Activated T-helper 1 cell treated with anti-CD3 and anti-CD28 coated beads, Interleukin-12 subunit alpha, Interleukin-12 subunit beta, Interleukin-2, Interleukin-4 antibody, amounts not matched to agents 30 ng/mL and 10 ng/mL and 1 ng/mL, durations not matched to agents 14 hours and 24 hours and 36 hours (primary cell): ENCODE data around the gene TCF4. TPM values are rescaled to one million over a fixed set of nuclear protein-coding genes. Genes with fewer than 3 reads are reported as not detected.
A peak's percentile ranks its signal among the peaks of the same experiment; 100 is the strongest.

Experiments
- DNase-seq: peaks from one replicate; pipeline ENCODE4 v3.0.0; 2021; ENCODE audit warnings: low spot score
- H3K27ac Mint-ChIP-seq: one replicate; pipeline ENCODE4 v1.8.0; 2021; ENCODE audit warnings: mild to moderate bottlenecking, mixed read lengths
- H3K27me3 Mint-ChIP-seq: one replicate; pipeline ENCODE4 v1.8.0; 2022; ENCODE audit warnings: mild to moderate bottlenecking, moderate library complexity, mixed read lengths; ENCODE audit not compliant: insufficient read depth
- H3K36me3 Mint-ChIP-seq: one replicate; pipeline ENCODE4 v1.8.0; 2021; ENCODE audit warnings: low read depth, mixed read lengths
- H3K4me1 Mint-ChIP-seq: one replicate; pipeline ENCODE4 v1.8.0; 2021; ENCODE audit warnings: low read depth, mixed read lengths
- H3K4me3 Mint-ChIP-seq: one replicate; pipeline ENCODE4 v1.8.0; 2021; ENCODE audit warnings: mild to moderate bottlenecking, moderate library complexity, mixed read lengths
- H3K9me3 Mint-ChIP-seq: one replicate; pipeline ENCODE4 v1.8.0; 2021; ENCODE audit warnings: mixed read lengths
- intact Hi-C: fragments of 100-400 bp; cut with micrococcal nuclease; formaldehyde crosslinking; loops from one replicate; pipeline ENCODE4 v1.15.1; 2024
- total RNA-seq: library from RNA; stranded (reverse); gene quantifications from 2 replicates; pipeline ENCODE4 v1.2.3, GENCODE V29; 2022

TCF4 gene
- total RNA-seq, result 1.4 and 1.8 TPM in 2 replicates

GRCh38 chr18:55588111-55588869 lies at the start of gene TCF4:
TSS of gene TCF4 (minus strand) at chr18:55588192. CDS start at chr18:55587116, 1,076 bp downstream.
- Mint-ChIP-seq H3K9me3 (no peaks in the 10 kb centered on the region), H3K27ac (peak within 1 kb of the TSS; percentile 74), H3K4me3 (peak within 1 kb of the TSS; percentile 85), H3K4me1 (peaks cover 35% of the 10 kb centered on the region), H3K36me3 (no peaks in the 10 kb centered on the region), H3K27me3 (peaks cover 34% of the 10 kb centered on the region)
- intact Hi-C loops, result loop anchor here (1.0 to 10.0 kb wide), 8 partner anchors 99 to 1997 kb away; partner anchors contain the start of genes FECH, ONECUT2 and TXNL1
- peak; percentile 17 for DNase-seq

- no peak for DNase-seq
- H3K4me1 Mint-ChIP-seq, result no peaks in the 10 kb centered on the region
- no peak overlapping the region for H3K4me3 Mint-ChIP-seq
- peaks cover 11% of the 10 kb centered on the region for H3K9me3 Mint-ChIP-seq
- H3K27me3 Mint-ChIP-seq, result no peaks in the 10 kb centered on the region
- H3K27ac Mint-ChIP-seq, result no peak overlapping the region
- no peaks in the 10 kb centered on the region for H3K36me3 Mint-ChIP-seq
- intact Hi-C loops, result no loop called here
These were observed 49.2 kb upstream of the TCF4 start for GRCh38 chr18:55637204-55637603.

- Mint-ChIP-seq H3K4me3 (no peak overlapping the region), H3K9me3 (peaks cover 11% of the 10 kb centered on the region), H3K36me3 (no peaks in the 10 kb centered on the region), H3K27me3 (no peaks in the 10 kb centered on the region), H3K4me1 (no peaks in the 10 kb centered on the region), H3K27ac (no peak overlapping the region)
- intact Hi-C loops, result no loop called here
- no peak for DNase-seq
These were observed 47.4 kb upstream of the TCF4 start for GRCh38 chr18:55635439-55635838.

- Mint-ChIP-seq H3K4me1 (no peaks in the 10 kb centered on the region), H3K27me3 (no peaks in the 10 kb centered on the region), H3K9me3 (peaks cover 9% of the 10 kb centered on the region), H3K4me3 (no peak overlapping the region), H3K27ac (no peak overlapping the region), H3K36me3 (no peaks in the 10 kb centered on the region)
- DNase-seq, result no peak
- intact Hi-C loops, result no loop called here
These were observed 46.6 kb upstream of the TCF4 start for GRCh38 chr18:55634545-55634944.

- DNase-seq, result no peak
- Mint-ChIP-seq H3K4me3 (no peak overlapping the region), H3K9me3 (peaks cover 8% of the 10 kb centered on the region), H3K27me3 (no peaks in the 10 kb centered on the region), H3K4me1 (no peaks in the 10 kb centered on the region), H3K36me3 (no peaks in the 10 kb centered on the region), H3K27ac (no peak overlapping the region)
- intact Hi-C loops, result no loop called here
These were observed 45.0 kb upstream of the TCF4 start for GRCh38 chr18:55633032-55633431.

GRCh38 chr18:55629133-55629532 lies 41.1 kb upstream of the TCF4 start:
- H3K4me3 Mint-ChIP-seq, result no peak overlapping the region
- H3K9me3 Mint-ChIP-seq, result peaks cover 4% of the 10 kb centered on the region
- no peaks in the 10 kb centered on the region for H3K27me3 Mint-ChIP-seq
- intact Hi-C loops, result no loop called here
- H3K27ac Mint-ChIP-seq, result no peak overlapping the region
- DNase-seq, result no peak
- no peaks in the 10 kb centered on the region for H3K4me1 Mint-ChIP-seq
- H3K36me3 Mint-ChIP-seq, result no peaks in the 10 kb centered on the region

- Mint-ChIP-seq H3K9me3 (no peaks in the 10 kb centered on the region), H3K4me1 (no peaks in the 10 kb centered on the region), H3K27ac (no peak overlapping the region), H3K27me3 (no peaks in the 10 kb centered on the region), H3K36me3 (no peaks in the 10 kb centered on the region), H3K4me3 (no peak overlapping the region)
- no peak for DNase-seq
- intact Hi-C loops, result no loop called here
These were observed 39.0 kb upstream of the TCF4 start for GRCh38 chr18:55627007-55627406.

GRCh38 chr18:55625901-55626300 lies 37.9 kb upstream of the TCF4 start:
- H3K27me3 Mint-ChIP-seq, result no peaks in the 10 kb centered on the region
- no peaks in the 10 kb centered on the region for H3K36me3 Mint-ChIP-seq
- intact Hi-C loops, result no loop called here
- no peaks in the 10 kb centered on the region for H3K4me1 Mint-ChIP-seq
- no peak for DNase-seq
- H3K9me3 Mint-ChIP-seq, result no peaks in the 10 kb centered on the region
- H3K27ac Mint-ChIP-seq, result no peak overlapping the region
- H3K4me3 Mint-ChIP-seq, result no peak overlapping the region

GRCh38 chr18:55623626-55624025 lies 35.6 kb upstream of the TCF4 start:
- Mint-ChIP-seq H3K9me3 (no peaks in the 10 kb centered on the region), H3K4me3 (no peak overlapping the region), H3K27me3 (no peaks in the 10 kb centered on the region), H3K4me1 (no peaks in the 10 kb centered on the region), H3K36me3 (no peaks in the 10 kb centered on the region), H3K27ac (no peak overlapping the region)
- no peak for DNase-seq
- intact Hi-C loops, result no loop called here

GRCh38 chr18:55610506-55610905 lies 22.5 kb upstream of the TCF4 start:
- intact Hi-C loops, result no loop called here
- H3K27ac Mint-ChIP-seq, result no peak overlapping the region
- H3K36me3 Mint-ChIP-seq, result no peaks in the 10 kb centered on the region
- H3K4me3 Mint-ChIP-seq, result no peak overlapping the region
- H3K27me3 Mint-ChIP-seq, result peaks cover 2% of the 10 kb centered on the region
- no peaks in the 10 kb centered on the region for H3K9me3 Mint-ChIP-seq
- no peak for DNase-seq
- H3K4me1 Mint-ChIP-seq, result no peaks in the 10 kb centered on the region

GRCh38 chr18:55609160-55609825 lies 21.3 kb upstream of the TCF4 start:
- no peak for DNase-seq
- H3K4me1 Mint-ChIP-seq, result no peaks in the 10 kb centered on the region
- H3K9me3 Mint-ChIP-seq, result no peaks in the 10 kb centered on the region
- H3K27me3 Mint-ChIP-seq, result peaks cover 2% of the 10 kb centered on the region
- H3K27ac Mint-ChIP-seq, result no peak overlapping the region
- no peak overlapping the region for H3K4me3 Mint-ChIP-seq
- intact Hi-C loops, result no loop called here
- no peaks in the 10 kb centered on the region for H3K36me3 Mint-ChIP-seq

GRCh38 chr18:55608497-55608896 lies 20.5 kb upstream of the TCF4 start:
- H3K9me3 Mint-ChIP-seq, result no peaks in the 10 kb centered on the region
- H3K27ac Mint-ChIP-seq, result no peak overlapping the region
- H3K27me3 Mint-ChIP-seq, result peaks cover 2% of the 10 kb centered on the region

GRCh38 chr18:55607773-55608172 lies 19.8 kb upstream of the TCF4 start:
- Mint-ChIP-seq H3K27ac (no peak overlapping the region), H3K27me3 (peaks cover 2% of the 10 kb centered on the region), H3K4me1 (no peaks in the 10 kb centered on the region), H3K9me3 (no peaks in the 10 kb centered on the region), H3K36me3 (no peaks in the 10 kb centered on the region), H3K4me3 (no peak overlapping the region)
- DNase-seq, result no peak
- intact Hi-C loops, result no loop called here

More at GRCh38 chr18:55608497-55608896, 20.5 kb upstream of the TCF4 start:
- no peak overlapping the region for H3K4me3 Mint-ChIP-seq
- intact Hi-C loops, result no loop called here
- H3K36me3 Mint-ChIP-seq, result no peaks in the 10 kb centered on the region
- no peak for DNase-seq
- no peaks in the 10 kb centered on the region for H3K4me1 Mint-ChIP-seq
